GM10248 (cell line): ENCODE data around the gene PUSL1.

ENCODE experiments used
- CTCF ChIA-PET: fragments of 300-600 bp; sonication (Branson Sonifier 250); formaldehyde crosslinking; extraction: SDS; loops from one replicate; lab custom pipeline; 2021; ENCODE audit warnings: antibody characterized with exemption; lab: Yijun Ruan, JAX
- POLR2A ChIA-PET: fragments of 350-650 bp; sonication (Branson Sonifier 250); formaldehyde crosslinking; extraction: SDS; loops from one replicate; lab custom pipeline; 2020; ENCODE audit warnings: antibody characterized with exemption; lab: Yijun Ruan, JAX
- DNase-seq: peaks from one replicate; pipeline ENCODE4 v3.0.0; 2012; ENCODE audit errors: extremely low spot score
- CTCF ChIP-seq: IDR thresholded peaks from 2 replicates; pipeline ENCODE4 v1.5.1; 2012; ENCODE audit warnings: mild to moderate bottlenecking, low read depth; ENCODE audit errors: extremely low read depth, missing control alignments, control extremely low read depth

The PUSL1 gene

GRCh38 chr1:1270813-1271212 lies 37.6 kb upstream of the PUSL1 start:
- no peak for TF ChIP-seq CTCF
- no peak for DNase-seq
- CTCF ChIA-PET: interaction anchor here (1.1 to 2.2 kb wide), 4 partner anchors 9 to 239 kb away, joined by 3 to 11 read pairs (median 4); no protein-coding TSS in a partner anchor
- POLR2A ChIA-PET: no interaction called here

GRCh38 chr1:1272341-1273208 lies 35.8 kb upstream of the PUSL1 start:
- POLR2A ChIA-PET: no interaction called here
- DNase-seq: no peak
- no peak for TF ChIP-seq CTCF
- CTCF ChIA-PET: interaction anchor here (1.3 to 1.5 kb wide), 2 partner anchors 99 to 241 kb away, joined by 3 to 4 read pairs; no protein-coding TSS in a partner anchor

GRCh38 chr1:1273209-1273511 lies 35.2 kb upstream of the PUSL1 start:
- no peak for DNase-seq
- no peak for TF ChIP-seq CTCF
- POLR2A ChIA-PET: interaction anchor here (0.6 kb wide), 1 partner anchor 148 kb away, joined by 5 read pairs; no protein-coding TSS in a partner anchor
- CTCF ChIA-PET: interaction anchor here (1.3 kb wide), 1 partner anchor 99 kb away, joined by 3 read pairs; no protein-coding TSS in a partner anchor

- TF ChIP-seq CTCF: no peak
- DNase-seq: peak; percentile 99
- ChIA-PET CTCF (interaction anchor here (0.7 to 1.3 kb wide), 4 partner anchors 26 to 211 kb away, joined by 3 read pairs; no protein-coding TSS in a partner anchor), POLR2A (interaction anchor here (0.6 kb wide), 1 partner anchor 149 kb away, joined by 5 read pairs; no protein-coding TSS in a partner anchor)
Measured at GRCh38 chr1:1273512-1274298, 34.7 kb upstream of the PUSL1 start, which contains the start of gene UBE2J2. UBE2J2 (minus strand) TSS chr1:1273854; CDS start chr1:1267992, 5,862 bp downstream.

GRCh38 chr1:1274299-1274930 lies 34.0 kb upstream of the PUSL1 start:
- no peak for DNase-seq

More at GRCh38 chr1:1274299-1274930, 34.0 kb upstream of the PUSL1 start:
- POLR2A ChIA-PET: no interaction called here
- no peak for TF ChIP-seq CTCF
- CTCF ChIA-PET: interaction anchor here (0.7 to 1.3 kb wide), 4 partner anchors 26 to 211 kb away, joined by 3 read pairs; no protein-coding TSS in a partner anchor
